Upper lobe of left lung (tissue), 4 donors: ENCODE data around the gene ENTPD5.
A peak's percentile ranks its signal among the peaks of the same experiment; 100 is the strongest.

Experiments used
- POLR2AphosphoS5 ChIP-seq, 2 donors: sonication (generic); formaldehyde crosslinking; IDR thresholded peaks; one replicate each; pipeline ENCODE4 v1.5.1; 2017; ENCODE audit warnings: antibody characterized with exemption in 2 of 2
- TF ChIP-seq, protein P1 (sequence below), 6 experiments: fragments of 450-650 bp in 4 of 6; fragments of 200-600 bp in 2 of 6; sonication (generic) in 2 of 6; IDR thresholded peaks; one replicate each; pipeline ENCODE4 v1.5.1; 2016 to 2019; ENCODE audit warnings: antibody characterized with exemption in 6 of 6

- TF ChIP-seq POLR2AphosphoS5 (IDR thresholded peaks at IDR 0.05): no peak
- TF ChIP-seq, protein P1, sequence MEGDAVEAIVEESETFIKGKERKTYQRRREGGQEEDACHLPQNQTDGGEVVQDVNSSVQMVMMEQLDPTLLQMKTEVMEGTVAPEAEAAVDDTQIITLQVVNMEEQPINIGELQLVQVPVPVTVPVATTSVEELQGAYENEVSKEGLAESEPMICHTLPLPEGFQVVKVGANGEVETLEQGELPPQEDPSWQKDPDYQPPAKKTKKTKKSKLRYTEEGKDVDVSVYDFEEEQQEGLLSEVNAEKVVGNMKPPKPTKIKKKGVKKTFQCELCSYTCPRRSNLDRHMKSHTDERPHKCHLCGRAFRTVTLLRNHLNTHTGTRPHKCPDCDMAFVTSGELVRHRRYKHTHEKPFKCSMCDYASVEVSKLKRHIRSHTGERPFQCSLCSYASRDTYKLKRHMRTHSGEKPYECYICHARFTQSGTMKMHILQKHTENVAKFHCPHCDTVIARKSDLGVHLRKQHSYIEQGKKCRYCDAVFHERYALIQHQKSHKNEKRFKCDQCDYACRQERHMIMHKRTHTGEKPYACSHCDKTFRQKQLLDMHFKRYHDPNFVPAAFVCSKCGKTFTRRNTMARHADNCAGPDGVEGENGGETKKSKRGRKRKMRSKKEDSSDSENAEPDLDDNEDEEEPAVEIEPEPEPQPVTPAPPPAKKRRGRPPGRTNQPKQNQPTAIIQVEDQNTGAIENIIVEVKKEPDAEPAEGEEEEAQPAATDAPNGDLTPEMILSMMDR (IDR thresholded peaks at IDR 0.05): peak in 1 of 6 experiments; percentile 28
Observed at GRCh38 chr14:73935666-73936065, 83.4 kb downstream of the ENTPD5 start.
